GM21786 (cell line): ENCODE results near the gene HMG20B.

Experiments
- ATAC-seq: cut with Tn5 transposase; IDR thresholded peaks from one replicate; pipeline ENCODE4 v1.9.1; 2021; ENCODE audit not compliant: unreplicated experiment

HMG20B gene

GRCh38 chr19:3618811-3619630, 46.3 kb downstream of the HMG20B start:
- no peak for ATAC-seq

- ATAC-seq = no peak
Measured at GRCh38 chr19:3619631-3620012, 46.9 kb downstream of the HMG20B start.

- no peak for ATAC-seq
Measured at GRCh38 chr19:3620145-3620816, 47.5 kb downstream of the HMG20B start.

GRCh38 chr19:3620817-3621547, 48.2 kb downstream of the HMG20B start:
- no peak for ATAC-seq

- no peak for ATAC-seq
Measured at GRCh38 chr19:3621689-3622088, 48.9 kb downstream of the HMG20B start.

- no peak for ATAC-seq
Measured at GRCh38 chr19:3622224-3622623, 49.5 kb downstream of the HMG20B start.

- no peak for ATAC-seq
Measured at GRCh38 chr19:3623716-3624115, 51.0 kb downstream of the HMG20B start.

GRCh38 chr19:3625996-3626472, 53.3 kb downstream of the HMG20B start:
- ATAC-seq = no peak

GRCh38 chr19:3626473-3627350, 54.0 kb downstream of the HMG20B start, which contains the start of gene CACTIN:
CACTIN (minus strand) TSS chr19:3626790; CDS start chr19:3626762, 28 bp downstream.
- peak; percentile 81 for ATAC-seq

GRCh38 chr19:3627351-3627723, 54.6 kb downstream of the HMG20B start:
- ATAC-seq = no peak
